ENCODE results near the gene CDCP2.
"Not testable (repeated sequence)": the region's sequence is repeated elsewhere in the genome, so short reads cannot be mapped to it uniquely, and the experiment has no call there.

The CDCP2 gene

GRCh38 chr1:54114001-54114400 is 38.8 kb downstream of the CDCP2 start:
- DNase-seq = no peak

GRCh38 chr1:54112705-54113368 is 40.0 kb downstream of the CDCP2 start:
- DNase-seq = no peak

GRCh38 chr1:54112027-54112426 is 40.8 kb downstream of the CDCP2 start:
- DNase-seq = no peak

- DNase-seq = no peak
These were observed 41.2 kb downstream of the CDCP2 start for GRCh38 chr1:54111624-54112023.

- DNase-seq = peak in 1 of 2 donors; percentile 15
These were observed 41.8 kb downstream of the CDCP2 start for GRCh38 chr1:54110996-54111395.

GRCh38 chr1:54109129-54110090 is 43.4 kb downstream of the CDCP2 start:
- DNase-seq = no peak

- no peak for DNase-seq
These were observed 44.6 kb downstream of the CDCP2 start for GRCh38 chr1:54108156-54108555.

- no peak for DNase-seq
These were observed 45.7 kb downstream of the CDCP2 start for GRCh38 chr1:54107131-54107530.

- DNase-seq = no peak
These were observed 47.0 kb downstream of the CDCP2 start for GRCh38 chr1:54105736-54106269.

- DNase-seq = no peak
These were observed 47.7 kb downstream of the CDCP2 start for GRCh38 chr1:54105080-54105479.

- DNase-seq = not testable (repeated sequence)
These were observed 48.2 kb downstream of the CDCP2 start for GRCh38 chr1:54104613-54105012.

- no peak for DNase-seq
These were observed 49.4 kb downstream of the CDCP2 start for GRCh38 chr1:54103414-54103813.

- no peak for DNase-seq
These were observed 52.3 kb downstream of the CDCP2 start for GRCh38 chr1:54100500-54100899.

- peak in 1 of 2 donors; percentile 19 for DNase-seq
These were observed 53.7 kb downstream of the CDCP2 start for GRCh38 chr1:54099061-54099610.

GRCh38 chr1:54096877-54097240 is 55.9 kb downstream of the CDCP2 start:
- DNase-seq = no peak

- DNase-seq = no peak
These were observed 56.4 kb downstream of the CDCP2 start for GRCh38 chr1:54096227-54096876.

GRCh38 chr1:54095546-54096226 is 57.1 kb downstream of the CDCP2 start:
- DNase-seq = no peak

GRCh38 chr1:54094730-54095105 is 58.1 kb downstream of the CDCP2 start:
- not testable (repeated sequence) for DNase-seq

- no peak for DNase-seq
These were observed 58.6 kb downstream of the CDCP2 start for GRCh38 chr1:54094001-54094729.

GRCh38 chr1:54091666-54092065 is 61.1 kb downstream of the CDCP2 start:
- DNase-seq = no peak

- DNase-seq = no peak
These were observed 64.4 kb downstream of the CDCP2 start for GRCh38 chr1:54088385-54088784.

GRCh38 chr1:54086754-54087153 is 66.0 kb downstream of the CDCP2 start:
- DNase-seq = no peak
